Peyer's patch (tissue), 4 donors: Measurements from ENCODE around the gene BBS12.

Source experiments
- POLR2A ChIP-seq, 2 donors: fragments of 450-650 bp; IDR thresholded peaks; one replicate each; pipeline ENCODE4 v1.5.1; 2017; ENCODE audit warnings: antibody characterized with exemption in 2 of 2, mild to moderate bottlenecking in 2 of 2, moderate library complexity in 2 of 2
- TF ChIP-seq, protein P1 (sequence below), 6 experiments: fragments of 450-650 bp in 4 of 6; fragments of 200-600 bp in 2 of 6; sonication (generic) in 1 of 6; IDR thresholded peaks; one replicate each; pipeline ENCODE4 v1.5.1; 2017 to 2019; ENCODE audit warnings: antibody characterized with exemption in 6 of 6, mild to moderate bottlenecking in 3 of 6, moderate library complexity in 1 of 6

DNA sequence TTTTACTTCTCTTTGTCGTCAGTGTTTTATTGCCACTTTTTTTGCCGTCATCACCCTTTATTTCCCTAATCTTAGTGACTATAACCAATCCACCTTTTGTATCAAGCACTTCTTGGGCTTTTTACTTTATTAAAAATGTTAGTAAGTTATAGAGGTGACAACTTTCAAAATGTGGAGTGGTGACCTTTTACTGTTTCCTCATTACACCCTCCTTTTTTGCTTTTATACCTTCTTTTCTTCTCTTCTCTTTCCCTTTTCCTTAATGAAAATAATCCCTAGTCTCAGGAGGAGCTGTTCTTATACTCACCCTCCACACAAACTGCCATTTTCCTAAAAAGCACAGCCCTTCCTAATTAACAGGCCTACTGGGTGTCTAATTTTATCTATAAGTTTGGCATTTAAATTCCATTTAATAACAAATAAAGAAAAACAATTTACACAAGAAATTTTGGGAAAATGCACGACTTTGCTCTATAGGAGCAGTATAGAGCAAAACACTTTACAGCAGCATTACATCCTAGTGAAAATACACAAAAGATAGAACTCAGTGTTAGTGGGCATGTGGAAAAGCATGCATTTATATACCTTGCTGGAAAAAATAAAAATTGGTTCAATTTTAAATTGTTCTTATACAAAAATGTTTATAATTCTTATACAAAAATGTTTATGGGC, 27.3 kb downstream of the BBS12 start:
- TF ChIP-seq, protein P1, sequence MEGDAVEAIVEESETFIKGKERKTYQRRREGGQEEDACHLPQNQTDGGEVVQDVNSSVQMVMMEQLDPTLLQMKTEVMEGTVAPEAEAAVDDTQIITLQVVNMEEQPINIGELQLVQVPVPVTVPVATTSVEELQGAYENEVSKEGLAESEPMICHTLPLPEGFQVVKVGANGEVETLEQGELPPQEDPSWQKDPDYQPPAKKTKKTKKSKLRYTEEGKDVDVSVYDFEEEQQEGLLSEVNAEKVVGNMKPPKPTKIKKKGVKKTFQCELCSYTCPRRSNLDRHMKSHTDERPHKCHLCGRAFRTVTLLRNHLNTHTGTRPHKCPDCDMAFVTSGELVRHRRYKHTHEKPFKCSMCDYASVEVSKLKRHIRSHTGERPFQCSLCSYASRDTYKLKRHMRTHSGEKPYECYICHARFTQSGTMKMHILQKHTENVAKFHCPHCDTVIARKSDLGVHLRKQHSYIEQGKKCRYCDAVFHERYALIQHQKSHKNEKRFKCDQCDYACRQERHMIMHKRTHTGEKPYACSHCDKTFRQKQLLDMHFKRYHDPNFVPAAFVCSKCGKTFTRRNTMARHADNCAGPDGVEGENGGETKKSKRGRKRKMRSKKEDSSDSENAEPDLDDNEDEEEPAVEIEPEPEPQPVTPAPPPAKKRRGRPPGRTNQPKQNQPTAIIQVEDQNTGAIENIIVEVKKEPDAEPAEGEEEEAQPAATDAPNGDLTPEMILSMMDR (IDR thresholded peaks at IDR 0.05): no peak
- TF ChIP-seq POLR2A (IDR thresholded peaks at IDR 0.05): no peak
